ENCODE results near the gene KIAA1549.

GRCh38 chr7:138880881-138881578, 100.2 kb downstream of the KIAA1549 start:
- TF ChIP-seq, protein P1, sequence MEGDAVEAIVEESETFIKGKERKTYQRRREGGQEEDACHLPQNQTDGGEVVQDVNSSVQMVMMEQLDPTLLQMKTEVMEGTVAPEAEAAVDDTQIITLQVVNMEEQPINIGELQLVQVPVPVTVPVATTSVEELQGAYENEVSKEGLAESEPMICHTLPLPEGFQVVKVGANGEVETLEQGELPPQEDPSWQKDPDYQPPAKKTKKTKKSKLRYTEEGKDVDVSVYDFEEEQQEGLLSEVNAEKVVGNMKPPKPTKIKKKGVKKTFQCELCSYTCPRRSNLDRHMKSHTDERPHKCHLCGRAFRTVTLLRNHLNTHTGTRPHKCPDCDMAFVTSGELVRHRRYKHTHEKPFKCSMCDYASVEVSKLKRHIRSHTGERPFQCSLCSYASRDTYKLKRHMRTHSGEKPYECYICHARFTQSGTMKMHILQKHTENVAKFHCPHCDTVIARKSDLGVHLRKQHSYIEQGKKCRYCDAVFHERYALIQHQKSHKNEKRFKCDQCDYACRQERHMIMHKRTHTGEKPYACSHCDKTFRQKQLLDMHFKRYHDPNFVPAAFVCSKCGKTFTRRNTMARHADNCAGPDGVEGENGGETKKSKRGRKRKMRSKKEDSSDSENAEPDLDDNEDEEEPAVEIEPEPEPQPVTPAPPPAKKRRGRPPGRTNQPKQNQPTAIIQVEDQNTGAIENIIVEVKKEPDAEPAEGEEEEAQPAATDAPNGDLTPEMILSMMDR (IDR thresholded peaks at IDR 0.05), result no peak
- no peak for TF ChIP-seq POLR2A (IDR thresholded peaks at IDR 0.05)

Data from testis (tissue), 2 donors.